ENCODE results near the gene CYSRT1.

The CYSRT1 gene

DNA sequence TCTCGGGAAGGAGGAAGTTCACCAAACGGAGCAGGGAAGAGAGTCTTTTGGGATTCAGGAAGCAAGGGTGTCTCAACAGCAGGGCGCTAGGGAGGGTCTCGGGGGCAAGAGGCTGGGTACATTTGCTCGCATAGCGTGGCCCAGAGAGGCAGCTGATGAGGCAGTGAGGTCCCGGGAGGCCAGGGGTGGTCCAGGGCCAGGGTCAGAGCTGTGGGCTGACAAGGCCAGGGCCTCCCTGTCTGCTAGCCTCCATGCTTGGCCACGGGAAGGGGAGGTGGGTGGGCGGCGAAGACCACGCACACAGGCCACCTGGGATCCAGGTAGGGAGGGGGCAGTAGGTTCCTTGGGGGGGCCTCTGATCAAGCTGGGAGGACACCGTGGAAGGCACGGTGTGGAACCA lies 13.4 kb upstream of the CYSRT1 start:
- CTCF ChIA-PET: no interaction called here
- no peak for TF ChIP-seq TARDBP (IDR thresholded peaks at IDR 0.05)
- TF ChIP-seq NFRKB (IDR thresholded peaks at IDR 0.05): no peak
- TF ChIP-seq L3MBTL2 (conservative IDR thresholded peaks at IDR 0.05): no peak
- TF ChIP-seq ELF4 (IDR thresholded peaks at IDR 0.05): no peak
- no peak for DNase-seq (ENCODE audit: extremely low spot score)
- POLR2A ChIA-PET: interaction anchor here (0.6 to 1.1 kb wide), 2 partner anchors 9 to 11 kb away, joined by 3 to 5 read pairs; partner anchors contain the start of gene RNF208

GRCh38 chr9:137212520-137212919 lies 12.5 kb upstream of the CYSRT1 start:
- TF ChIP-seq L3MBTL2 (conservative IDR thresholded peaks at IDR 0.05) (no peak), TARDBP (IDR thresholded peaks at IDR 0.05) (no peak), LEF1 (IDR thresholded peaks at IDR 0.05; ENCODE audit: borderline replicate concordance) (no peak), FOXA1 (IDR thresholded peaks at IDR 0.05) (no peak), FOXK2 (IDR thresholded peaks at IDR 0.05) (no peak), ZNF384 (IDR thresholded peaks at IDR 0.05) (no peak)
- ChIA-PET POLR2A (interaction anchor here (1.0 to 1.5 kb wide), 3 partner anchors 10 to 23 kb away, joined by 3 to 5 read pairs (median 3); partner anchors contain the start of gene RNF208), CTCF (no interaction called here)
- DNase-seq (ENCODE audit: extremely low spot score): no peak

- ChIA-PET CTCF (interaction anchor here (1.4 to 2.0 kb wide), 2 partner anchors 10 to 23 kb away, joined by 5 to 6 read pairs; no protein-coding TSS in a partner anchor), POLR2A (interaction anchor here (1.0 to 2.0 kb wide), 3 partner anchors 10 to 24 kb away, joined by 3 to 7 read pairs (median 3); partner anchors contain the start of gene TPRN)
- no peak for TF ChIP-seq SP1 (IDR thresholded peaks at IDR 0.05)
- TF ChIP-seq BHLHE40 (IDR thresholded peaks at IDR 0.05; ENCODE audit: borderline replicate concordance): no peak
- no peak for DNase-seq (ENCODE audit: extremely low spot score)
Observed at GRCh38 chr9:137213160-137214060, 11.6 kb upstream of the CYSRT1 start.

DNA sequence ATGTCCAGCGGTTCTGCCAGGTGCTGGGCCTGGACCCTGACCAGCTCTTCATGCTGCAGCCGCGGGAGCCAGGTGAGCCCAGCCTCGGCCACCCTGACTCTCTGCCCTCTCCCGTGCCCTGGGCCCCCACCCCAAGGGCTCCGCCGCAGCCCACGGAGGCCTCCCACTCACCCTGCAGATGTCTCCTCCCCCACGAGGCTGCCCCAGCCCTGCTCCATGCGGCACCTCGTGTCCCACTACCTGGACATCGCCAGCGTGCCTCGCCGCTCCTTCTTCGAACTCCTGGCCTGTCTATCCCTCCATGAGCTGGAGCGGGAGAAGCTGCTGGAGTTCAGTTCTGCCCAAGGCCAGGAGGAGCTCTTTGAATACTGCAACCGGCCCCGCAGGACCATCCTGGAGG lies 10.4 kb upstream of the CYSRT1 start:
- ChIA-PET CTCF (interaction anchor here (1.4 to 2.0 kb wide), 2 partner anchors 8 to 22 kb away, joined by 5 to 6 read pairs; no protein-coding TSS in a partner anchor), POLR2A (interaction anchor here (0.7 to 3.8 kb wide), 3 partner anchors 10 to 20 kb away, joined by 4 to 16 read pairs (median 7); partner anchors contain the start of genes NDOR1, TMEM203 and TPRN)
- TF ChIP-seq SP1 (IDR thresholded peaks at IDR 0.05) (no peak), LEF1 (IDR thresholded peaks at IDR 0.05; ENCODE audit: borderline replicate concordance) (no peak), NFRKB (IDR thresholded peaks at IDR 0.05) (no peak), BHLHE40 (IDR thresholded peaks at IDR 0.05; ENCODE audit: borderline replicate concordance) (no peak), ELF4 (IDR thresholded peaks at IDR 0.05) (no peak), FOXM1 (IDR thresholded peaks at IDR 0.05; ENCODE audit: borderline replicate concordance) (no peak), TARDBP (IDR thresholded peaks at IDR 0.05) (no peak), ARNT (IDR thresholded peaks at IDR 0.05) (no peak), PKNOX1 (IDR thresholded peaks at IDR 0.05) (no peak), SUZ12 (IDR thresholded peaks at IDR 0.05) (no peak), FOXA1 (IDR thresholded peaks at IDR 0.05) (no peak), CTBP1 (IDR thresholded peaks at IDR 0.05; ENCODE audit: borderline replicate concordance) (no peak)
- DNase-seq (ENCODE audit: extremely low spot score): no peak

DNA sequence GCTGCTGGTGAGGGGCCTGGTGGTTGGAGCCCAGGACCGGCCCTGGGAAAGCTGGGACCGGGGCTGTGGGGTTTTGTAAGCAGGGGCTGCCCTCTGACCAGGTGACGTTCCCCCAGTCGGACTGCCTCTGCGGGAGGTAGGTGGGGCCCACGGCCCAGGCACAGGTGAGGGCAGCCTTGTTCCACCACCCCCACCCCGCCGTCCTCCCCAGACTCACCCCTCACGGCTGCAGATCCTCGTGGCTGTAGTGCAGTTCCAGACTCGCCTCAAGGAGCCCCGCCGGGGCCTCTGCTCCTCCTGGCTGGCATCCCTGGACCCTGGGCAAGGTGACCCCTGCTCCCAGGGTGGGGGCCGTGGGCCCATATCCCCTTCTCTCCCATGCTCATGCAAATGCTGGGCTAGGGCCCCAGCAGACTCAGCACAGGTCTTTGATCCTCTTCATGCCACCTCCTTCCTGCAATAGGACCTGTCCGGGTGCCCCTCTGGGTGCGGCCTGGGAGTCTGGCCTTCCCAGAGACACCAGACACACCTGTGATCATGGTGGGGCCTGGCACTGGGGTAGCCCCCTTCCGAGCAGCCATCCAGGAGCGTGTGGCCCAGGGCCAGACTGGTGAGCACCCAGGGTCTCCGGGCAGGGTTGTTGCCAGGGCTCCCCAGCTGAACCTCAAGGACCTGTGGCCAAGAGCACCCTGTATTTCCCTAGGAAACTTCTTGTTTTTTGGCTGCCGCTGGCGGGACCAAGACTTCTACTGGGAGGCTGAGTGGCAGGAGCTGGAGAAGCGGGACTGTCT lies 9.6 kb upstream of the CYSRT1 start:
- ChIA-PET CTCF (no interaction called here), POLR2A (interaction anchor here (0.7 to 3.8 kb wide), 4 partner anchors 10 to 21 kb away, joined by 3 to 16 read pairs (median 6); partner anchors contain the start of genes NDOR1, TMEM203 and TPRN)
- no peak for DNase-seq (ENCODE audit: extremely low spot score)
- TF ChIP-seq SP1 (IDR thresholded peaks at IDR 0.05) (no peak), FOXA1 (IDR thresholded peaks at IDR 0.05) (no peak), ELF4 (IDR thresholded peaks at IDR 0.05) (no peak), PKNOX1 (IDR thresholded peaks at IDR 0.05) (no peak), HDGF (IDR thresholded peaks at IDR 0.05; ENCODE audit: borderline replicate concordance) (no peak), NFRKB (IDR thresholded peaks at IDR 0.05) (no peak), FOXM1 (IDR thresholded peaks at IDR 0.05; ENCODE audit: borderline replicate concordance) (no peak), BHLHE40 (IDR thresholded peaks at IDR 0.05; ENCODE audit: borderline replicate concordance) (no peak), SUZ12 (IDR thresholded peaks at IDR 0.05) (no peak), CTBP1 (IDR thresholded peaks at IDR 0.05; ENCODE audit: borderline replicate concordance) (no peak), L3MBTL2 (conservative IDR thresholded peaks at IDR 0.05) (no peak), FOXK2 (IDR thresholded peaks at IDR 0.05) (no peak), ARNT (IDR thresholded peaks at IDR 0.05) (no peak), TARDBP (IDR thresholded peaks at IDR 0.05) (no peak)

- CTCF ChIA-PET: no interaction called here
- DNase-seq (ENCODE audit: extremely low spot score): no peak
- POLR2A ChIA-PET: interaction anchor here (0.9 to 3.8 kb wide), 6 partner anchors 9 to 27 kb away, joined by 3 to 16 read pairs (median 3); partner anchors contain the start of genes NDOR1, TMEM203 and TPRN
- TF ChIP-seq HDGF (IDR thresholded peaks at IDR 0.05; ENCODE audit: borderline replicate concordance) (no peak), SUZ12 (IDR thresholded peaks at IDR 0.05) (no peak), L3MBTL2 (conservative IDR thresholded peaks at IDR 0.05) (no peak), ZNF384 (IDR thresholded peaks at IDR 0.05) (no peak), PKNOX1 (IDR thresholded peaks at IDR 0.05) (no peak), FOXM1 (IDR thresholded peaks at IDR 0.05; ENCODE audit: borderline replicate concordance) (no peak), NFRKB (IDR thresholded peaks at IDR 0.05) (no peak), LEF1 (IDR thresholded peaks at IDR 0.05; ENCODE audit: borderline replicate concordance) (no peak), BHLHE40 (IDR thresholded peaks at IDR 0.05; ENCODE audit: borderline replicate concordance) (no peak), SP1 (IDR thresholded peaks at IDR 0.05) (no peak)
Observed at GRCh38 chr9:137216188-137216965, 8.6 kb upstream of the CYSRT1 start.

All from HEK293T (cell line).